Activated CD4-positive, alpha-beta memory T cell treated with anti-CD3 and anti-CD28 coated beads for 36 hours (primary cell): ENCODE data around the gene RELN. TPM values are rescaled to one million over a fixed set of nuclear protein-coding genes. Genes with fewer than 3 reads are reported as not detected.

Experiments
- CTCF ChIA-PET: fragments of 350-600 bp; sonication (Branson Sonifier 250); formaldehyde crosslinking; loops from one replicate; lab custom pipeline; 2021; ENCODE audit warnings: antibody characterized with exemption, inconsistent platforms; lab: Charles Lee
- POLR2A ChIA-PET: fragments of 350-600 bp; sonication (Branson Sonifier 250); formaldehyde crosslinking; loops from one replicate; lab custom pipeline; 2021; ENCODE audit warnings: antibody characterized with exemption; lab: Charles Lee
- DNase-seq: peaks from one replicate; pipeline ENCODE4 v3.0.0-alpha.2; 2020
- H3K27ac Mint-ChIP-seq: one replicate; pipeline ENCODE4 v1.8.0; 2021; ENCODE audit warnings: mixed read lengths
- H3K27me3 Mint-ChIP-seq: one replicate; pipeline ENCODE4 v1.8.0; 2021; ENCODE audit warnings: mixed read lengths
- H3K36me3 Mint-ChIP-seq: one replicate; pipeline ENCODE4 v1.8.0; 2021; ENCODE audit warnings: mixed read lengths
- H3K4me1 Mint-ChIP-seq: one replicate; pipeline ENCODE4 v1.8.0; 2021; ENCODE audit warnings: low read depth, mixed read lengths
- H3K4me3 Mint-ChIP-seq: one replicate; pipeline ENCODE4 v1.8.0; 2021; ENCODE audit warnings: mild to moderate bottlenecking, mixed read lengths
- H3K9me3 Mint-ChIP-seq: one replicate; pipeline ENCODE4 v1.8.0; 2021; ENCODE audit warnings: mixed read lengths
- intact Hi-C: fragments of 100-400 bp; cut with micrococcal nuclease; formaldehyde crosslinking; loops from one replicate; pipeline ENCODE4 v1.15.1; 2023
- total RNA-seq, 2 experiments: library from RNA; stranded (reverse); gene quantifications; one replicate each; pipeline ENCODE4 v1.2.3, GENCODE V29; 2021

RELN gene
- total RNA-seq, 2 experiments from 2014 or later: not detected

- Mint-ChIP-seq H3K27me3 (peaks cover 7% of the 10 kb centered on the region), H3K4me1 (no peaks in the 10 kb centered on the region)
- CTCF ChIA-PET: no interaction called here
Measured at GRCh38 chr7:103735377-103735776, 254.1 kb downstream of the RELN start.

DNA sequence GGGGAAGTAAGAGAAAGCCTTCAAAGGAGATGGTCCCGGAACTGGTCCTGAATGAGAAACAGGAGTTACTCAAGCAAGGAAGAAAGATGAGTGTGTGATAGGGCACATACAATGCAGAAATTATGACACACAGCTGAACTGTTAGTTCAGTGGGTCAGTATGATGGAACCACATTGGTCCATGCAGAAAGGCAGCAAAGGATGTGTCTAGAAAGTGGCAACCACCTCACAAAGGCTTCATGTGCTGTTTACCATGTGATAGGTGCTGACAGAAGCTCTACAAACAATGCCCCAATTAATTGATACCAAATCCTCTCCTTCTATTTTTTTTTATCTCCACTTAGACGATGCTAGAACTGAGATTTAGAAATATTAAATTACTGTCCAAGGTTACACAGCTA, 258.3 kb downstream of the RELN start:
- POLR2A ChIA-PET: no interaction called here
- Mint-ChIP-seq H3K4me3 (no peak overlapping the region), H3K27me3 (no peaks in the 10 kb centered on the region), H3K36me3 (no peaks in the 10 kb centered on the region), H3K9me3 (no peaks in the 10 kb centered on the region), H3K27ac (no peak overlapping the region), H3K4me1 (no peaks in the 10 kb centered on the region)
- CTCF ChIA-PET: no interaction called here
- DNase-seq: no peak
- intact Hi-C loops: no loop called here

More at GRCh38 chr7:103735377-103735776, 254.1 kb downstream of the RELN start:
- no peaks in the 10 kb centered on the region for H3K36me3 Mint-ChIP-seq
- no peaks in the 10 kb centered on the region for H3K9me3 Mint-ChIP-seq
- H3K27ac Mint-ChIP-seq: no peak overlapping the region
- DNase-seq: no peak
- intact Hi-C loops: no loop called here
- H3K4me3 Mint-ChIP-seq: no peak overlapping the region
- POLR2A ChIA-PET: no interaction called here

DNA sequence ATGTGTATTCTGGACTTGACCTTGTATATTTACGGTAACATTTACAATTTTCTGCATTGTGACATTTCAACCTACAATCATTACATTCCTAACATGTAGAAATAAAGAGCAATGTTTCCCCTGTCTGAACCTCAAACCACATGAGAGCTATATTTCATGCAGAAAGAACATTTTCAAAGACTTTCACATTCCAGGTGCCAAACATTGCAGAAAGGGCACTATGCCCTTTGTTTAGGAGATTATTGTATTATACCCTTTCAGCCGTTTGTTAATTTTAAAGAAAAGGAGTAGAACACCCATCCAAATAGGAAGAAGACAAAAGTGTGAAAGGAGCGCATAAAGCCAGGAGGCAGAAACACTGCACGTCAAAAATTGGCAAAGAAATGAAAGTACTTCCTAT, 260.4 kb downstream of the RELN start:
- CTCF ChIA-PET: no interaction called here

DNA sequence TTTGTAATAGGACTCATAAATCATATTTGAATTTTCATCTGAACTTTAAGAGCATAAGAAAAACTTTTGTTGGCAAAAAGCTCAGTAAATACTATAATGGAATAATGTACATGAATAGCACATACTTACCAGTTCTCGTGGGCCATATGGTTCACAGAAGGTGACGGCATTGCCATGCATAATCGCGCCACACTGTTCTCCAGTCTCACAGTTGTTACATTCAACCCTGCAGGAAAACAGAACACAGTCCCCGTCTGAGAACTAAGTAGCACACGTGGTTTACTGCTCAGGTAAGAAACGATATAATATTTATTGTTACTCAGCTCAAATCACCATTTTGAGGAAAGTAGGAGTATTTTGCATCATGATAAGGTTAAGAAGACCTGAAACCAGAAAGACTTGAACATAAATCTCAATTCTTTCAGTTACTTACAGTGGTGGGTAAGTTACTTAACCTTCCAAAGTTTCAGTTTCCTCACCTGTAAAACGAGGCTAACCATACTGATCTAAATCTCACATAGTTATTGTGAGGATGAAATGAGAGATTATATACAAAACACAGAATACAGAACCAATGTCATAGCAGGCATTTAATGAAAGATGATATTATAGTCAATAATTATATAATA, 261.4 kb downstream of the RELN start:
- ChIA-PET POLR2A (no interaction called here), CTCF (no interaction called here)
- Mint-ChIP-seq H3K27me3 (peaks cover 1% of the 10 kb centered on the region), H3K27ac (no peak overlapping the region), H3K9me3 (no peaks in the 10 kb centered on the region), H3K36me3 (no peaks in the 10 kb centered on the region), H3K4me1 (no peaks in the 10 kb centered on the region), H3K4me3 (no peak overlapping the region)
- DNase-seq: no peak
- intact Hi-C loops: no loop called here

More for the DNA sequence above, 260.4 kb downstream of the RELN start:
- H3K4me3 Mint-ChIP-seq: no peak overlapping the region
- H3K36me3 Mint-ChIP-seq: no peaks in the 10 kb centered on the region
- no peak overlapping the region for H3K27ac Mint-ChIP-seq
- H3K9me3 Mint-ChIP-seq: no peaks in the 10 kb centered on the region
- DNase-seq: no peak
- peaks cover under 1% of the 10 kb centered on the region for H3K27me3 Mint-ChIP-seq
- intact Hi-C loops: no loop called here
- POLR2A ChIA-PET: no interaction called here
- H3K4me1 Mint-ChIP-seq: no peaks in the 10 kb centered on the region

DNA sequence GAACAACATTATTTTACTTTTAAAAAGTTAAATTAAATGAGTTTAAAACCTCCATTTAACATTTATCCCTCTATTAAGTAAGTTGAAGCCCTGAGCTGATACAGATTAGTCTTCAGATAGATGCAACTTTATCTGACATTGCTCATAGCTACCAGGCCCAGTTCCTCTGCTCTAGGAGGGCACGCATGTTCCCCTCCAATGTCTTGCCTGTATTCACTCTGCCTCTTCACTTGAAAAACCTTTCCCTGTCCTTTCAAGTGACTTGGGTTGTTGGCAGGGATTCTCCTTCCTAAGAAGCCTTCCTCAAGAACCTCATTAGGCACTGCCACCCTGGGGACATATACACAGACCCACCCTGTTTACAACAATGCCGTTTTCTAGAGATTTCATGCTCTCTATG, 270.4 kb downstream of the RELN start:
- Mint-ChIP-seq H3K36me3 (no peaks in the 10 kb centered on the region), H3K4me3 (no peak overlapping the region), H3K27ac (no peak overlapping the region), H3K9me3 (no peaks in the 10 kb centered on the region), H3K4me1 (no peaks in the 10 kb centered on the region), H3K27me3 (peaks cover 5% of the 10 kb centered on the region)
- ChIA-PET CTCF (no interaction called here), POLR2A (no interaction called here)
- DNase-seq: no peak
- intact Hi-C loops: no loop called here

DNA sequence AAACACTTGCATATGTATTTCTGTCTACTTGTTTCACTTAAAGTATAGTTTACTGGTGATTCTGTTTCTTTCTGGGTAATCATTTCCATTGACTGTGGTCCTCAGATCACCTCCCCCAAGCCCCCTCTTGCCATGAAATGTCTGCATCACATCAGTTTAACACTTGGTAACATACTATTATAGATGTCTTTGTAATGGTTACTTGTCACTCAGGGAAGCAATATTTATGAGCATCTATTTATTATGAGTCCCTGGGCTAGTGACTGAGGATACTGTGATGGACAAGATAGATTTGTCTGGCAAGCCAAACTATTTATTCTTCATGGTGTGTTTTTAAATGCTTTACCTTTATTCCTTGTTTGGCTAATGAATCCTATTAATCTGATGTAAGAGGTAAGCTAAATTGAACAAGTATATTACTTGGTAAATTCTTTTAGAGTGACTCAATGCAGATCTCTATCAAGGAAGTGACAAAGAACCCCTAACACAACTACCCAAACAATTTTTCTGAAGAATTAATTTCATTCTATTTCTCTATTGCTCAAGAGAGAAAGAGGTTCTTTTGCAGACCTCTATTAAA, 270.9 kb downstream of the RELN start:
- intact Hi-C loops: no loop called here
- Mint-ChIP-seq H3K4me1 (no peaks in the 10 kb centered on the region), H3K27me3 (peaks cover 4% of the 10 kb centered on the region), H3K36me3 (no peaks in the 10 kb centered on the region), H3K9me3 (no peaks in the 10 kb centered on the region), H3K4me3 (no peak overlapping the region), H3K27ac (no peak overlapping the region)
- DNase-seq: no peak
- POLR2A ChIA-PET: no interaction called here
- CTCF ChIA-PET: no interaction called here

GRCh38 chr7:103717574-103717973, 271.9 kb downstream of the RELN start:
- intact Hi-C loops: no loop called here
- Mint-ChIP-seq H3K36me3 (no peaks in the 10 kb centered on the region), H3K9me3 (no peaks in the 10 kb centered on the region), H3K4me3 (no peak overlapping the region), H3K27ac (no peak overlapping the region), H3K4me1 (no peaks in the 10 kb centered on the region), H3K27me3 (peaks cover 4% of the 10 kb centered on the region)
- ChIA-PET POLR2A (no interaction called here), CTCF (no interaction called here)
- DNase-seq: no peak

DNA sequence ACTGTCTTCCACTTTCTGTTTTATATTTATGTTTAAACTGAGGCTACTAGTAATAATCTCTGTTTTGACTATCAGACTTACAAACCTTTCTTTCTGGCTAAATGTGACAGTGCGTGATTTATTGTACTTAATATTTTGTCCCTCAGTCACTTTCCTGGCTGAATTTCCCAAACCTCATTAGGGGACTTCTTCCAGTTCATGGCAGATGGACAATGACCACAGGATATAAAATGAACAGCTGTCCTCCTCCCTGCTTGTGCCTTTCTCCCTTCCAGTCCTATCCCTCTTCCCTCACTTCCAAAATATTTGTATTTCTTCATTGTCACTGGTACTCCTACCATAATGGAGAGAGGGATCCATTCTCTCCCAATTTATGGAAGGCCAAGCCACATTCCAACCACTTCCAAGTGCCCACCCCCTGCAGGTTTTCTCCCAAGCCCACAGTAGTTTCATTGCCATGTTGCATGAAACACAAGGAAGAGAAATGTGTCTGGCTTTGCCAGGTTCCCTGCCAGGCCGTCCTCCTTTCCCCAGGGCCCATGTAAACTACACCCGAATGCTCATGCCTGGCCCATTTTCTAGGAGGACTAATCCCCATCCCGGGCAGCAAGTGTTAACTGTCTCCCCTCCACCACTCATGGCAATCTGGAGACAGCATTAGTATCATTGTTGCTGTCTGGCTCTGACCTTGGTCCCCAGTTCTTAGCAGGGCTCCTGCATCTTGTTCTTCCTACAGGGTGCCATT, 273.9 kb downstream of the RELN start:
- H3K9me3 Mint-ChIP-seq: no peaks in the 10 kb centered on the region
- H3K27ac Mint-ChIP-seq: no peak overlapping the region
- H3K36me3 Mint-ChIP-seq: no peaks in the 10 kb centered on the region
- H3K4me1 Mint-ChIP-seq: no peaks in the 10 kb centered on the region
- CTCF ChIA-PET: no interaction called here
- H3K4me3 Mint-ChIP-seq: no peak overlapping the region
- intact Hi-C loops: no loop called here
- POLR2A ChIA-PET: no interaction called here
- H3K27me3 Mint-ChIP-seq: peaks cover 2% of the 10 kb centered on the region
- no peak for DNase-seq

GRCh38 chr7:103714376-103714927, 275.0 kb downstream of the RELN start:
- CTCF ChIA-PET: no interaction called here
- Mint-ChIP-seq H3K4me1 (no peaks in the 10 kb centered on the region), H3K27ac (no peak overlapping the region), H3K27me3 (peaks cover 2% of the 10 kb centered on the region), H3K4me3 (no peak overlapping the region), H3K9me3 (no peaks in the 10 kb centered on the region), H3K36me3 (no peaks in the 10 kb centered on the region)
- POLR2A ChIA-PET: no interaction called here
- no peak for DNase-seq
- intact Hi-C loops: no loop called here

GRCh38 chr7:103712991-103713778, 276.3 kb downstream of the RELN start:
- ChIA-PET CTCF (no interaction called here), POLR2A (no interaction called here)
- Mint-ChIP-seq H3K27me3 (peaks cover 2% of the 10 kb centered on the region), H3K36me3 (no peaks in the 10 kb centered on the region), H3K4me1 (no peaks in the 10 kb centered on the region), H3K27ac (no peak overlapping the region), H3K4me3 (no peak overlapping the region), H3K9me3 (no peaks in the 10 kb centered on the region)
- DNase-seq: no peak
- intact Hi-C loops: no loop called here

- no peak overlapping the region for H3K27ac Mint-ChIP-seq
- H3K4me3 Mint-ChIP-seq: no peak overlapping the region
- ChIA-PET POLR2A (no interaction called here), CTCF (no interaction called here)
- H3K27me3 Mint-ChIP-seq: peaks cover 2% of the 10 kb centered on the region
- H3K4me1 Mint-ChIP-seq: no peaks in the 10 kb centered on the region
- DNase-seq: no peak
- intact Hi-C loops: no loop called here
- H3K36me3 Mint-ChIP-seq: no peaks in the 10 kb centered on the region
- no peaks in the 10 kb centered on the region for H3K9me3 Mint-ChIP-seq
Measured at GRCh38 chr7:103711413-103711812, 278.0 kb downstream of the RELN start.

GRCh38 chr7:103710247-103710646, 279.2 kb downstream of the RELN start:
- H3K27me3 Mint-ChIP-seq: no peaks in the 10 kb centered on the region
- no peaks in the 10 kb centered on the region for H3K36me3 Mint-ChIP-seq
- no peak overlapping the region for H3K4me3 Mint-ChIP-seq

More at GRCh38 chr7:103710247-103710646, 279.2 kb downstream of the RELN start:
- DNase-seq: no peak
- Mint-ChIP-seq H3K4me1 (no peaks in the 10 kb centered on the region), H3K27ac (no peak overlapping the region), H3K9me3 (no peaks in the 10 kb centered on the region)
- intact Hi-C loops: no loop called here
- ChIA-PET POLR2A (no interaction called here), CTCF (interaction anchor here (1.1 kb wide), 1 partner anchor 137 kb away, joined by 3 read pairs; no protein-coding TSS in a partner anchor)
